Measurements from ENCODE around the gene TSHZ1. TPM values are rescaled to one million over a fixed set of nuclear protein-coding genes. Genes with fewer than 3 reads are reported as not detected.

Gene TSHZ1
- total and polyA plus RNA-seq, 9 donors = 27.9 to 109 (median 65.6) TPM

- Histone ChIP-seq H3K27ac (no peak overlapping the region), H3K27me3 (no peaks in the 10 kb centered on the region), H3K9me3 (no peaks in the 10 kb centered on the region), H3K4me3 (peak overlapping the region; percentile 16), H3K4me1 (ENCODE audit: insufficient read depth) (no peaks in the 10 kb centered on the region), H3K36me3 (no peaks in the 10 kb centered on the region)
- 68 to 75% (median 73%) methylated on average over 33 of the region's 33 CpGs for WGBS, 3 donors
- peak in 1 of 5 donors; percentile 48 for DNase-seq
- no peak for TF ChIP-seq CTCF (IDR thresholded peaks at IDR 0.05)
- TF ChIP-seq EP300 (IDR thresholded peaks at IDR 0.05) = no peak
- TF ChIP-seq POLR2A (IDR thresholded peaks at IDR 0.05) = no peak
- intact Hi-C loops (cut with DNase I) = no loop called here
These were observed 42.6 kb upstream of the TSHZ1 start for GRCh38 chr18:75167759-75168618.

DNA sequence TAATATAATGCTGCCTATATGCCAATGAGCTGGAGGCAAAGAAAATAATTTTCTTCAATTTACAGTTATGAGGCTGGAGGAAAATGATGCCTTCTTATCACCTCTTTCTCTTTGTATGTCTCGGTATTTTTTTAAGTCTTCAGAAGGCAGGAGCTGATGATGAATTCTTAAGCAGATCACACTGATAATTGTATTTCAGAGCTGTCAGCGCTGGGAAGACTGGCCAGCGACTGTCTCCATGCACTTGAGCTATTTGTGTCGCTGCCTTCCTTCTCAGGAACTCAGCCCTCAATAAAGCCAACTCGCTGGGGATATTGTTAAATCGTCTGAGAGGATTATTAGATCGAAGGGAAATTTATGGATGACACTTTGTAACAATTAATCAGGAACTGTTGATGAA, 42.0 kb upstream of the TSHZ1 start:
- TF ChIP-seq EP300 (IDR thresholded peaks at IDR 0.05) = no peak
- no peak for TF ChIP-seq POLR2A (IDR thresholded peaks at IDR 0.05)
- TF ChIP-seq CTCF (IDR thresholded peaks at IDR 0.05) = no peak
- H3K9me3 ChIP-seq = no peaks in the 10 kb centered on the region
- 48 to 58% (median 48%) methylated on average over 7 of the region's 7 CpGs for WGBS, 3 donors
- H3K27ac ChIP-seq = no peak overlapping the region
- no peaks in the 10 kb centered on the region for H3K4me1 ChIP-seq (ENCODE audit: insufficient read depth)
- DNase-seq = no peak
- intact Hi-C loops (cut with DNase I) = no loop called here
- no peaks in the 10 kb centered on the region for H3K27me3 ChIP-seq
- H3K4me3 ChIP-seq = no peak overlapping the region
- no peaks in the 10 kb centered on the region for H3K36me3 ChIP-seq

DNA sequence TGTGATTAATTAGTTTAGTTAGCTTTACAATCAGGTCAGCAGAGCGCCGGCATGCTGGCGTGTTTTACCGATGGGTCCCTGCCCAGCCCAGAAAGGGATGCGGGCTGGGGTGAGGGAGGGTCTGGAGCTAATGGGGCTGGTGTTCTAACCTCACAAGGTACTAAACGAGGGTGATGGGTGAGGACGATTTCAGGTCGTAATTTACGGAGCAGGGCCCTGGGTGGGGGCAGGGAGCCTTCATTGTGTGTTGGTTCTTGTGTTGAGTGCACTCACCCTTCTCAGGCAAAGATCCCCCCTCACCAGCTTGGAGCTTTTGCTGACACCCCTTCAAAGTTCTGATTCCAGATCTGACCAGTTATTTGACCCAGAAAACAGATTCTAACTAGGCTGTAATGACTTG, 41.2 kb upstream of the TSHZ1 start:
- Histone ChIP-seq H3K4me3 (no peak overlapping the region), H3K9me3 (no peaks in the 10 kb centered on the region), H3K27me3 (no peaks in the 10 kb centered on the region), H3K4me1 (ENCODE audit: insufficient read depth) (no peaks in the 10 kb centered on the region), H3K27ac (no peak overlapping the region), H3K36me3 (no peaks in the 10 kb centered on the region)
- TF ChIP-seq EP300 (IDR thresholded peaks at IDR 0.05) (no peak), CTCF (IDR thresholded peaks at IDR 0.05) (no peak)
- 60 to 71% (median 67%) methylated on average over 9 of the region's 9 CpGs for WGBS, 3 donors
- DNase-seq = no peak
- intact Hi-C loops (cut with DNase I) = no loop called here

DNA sequence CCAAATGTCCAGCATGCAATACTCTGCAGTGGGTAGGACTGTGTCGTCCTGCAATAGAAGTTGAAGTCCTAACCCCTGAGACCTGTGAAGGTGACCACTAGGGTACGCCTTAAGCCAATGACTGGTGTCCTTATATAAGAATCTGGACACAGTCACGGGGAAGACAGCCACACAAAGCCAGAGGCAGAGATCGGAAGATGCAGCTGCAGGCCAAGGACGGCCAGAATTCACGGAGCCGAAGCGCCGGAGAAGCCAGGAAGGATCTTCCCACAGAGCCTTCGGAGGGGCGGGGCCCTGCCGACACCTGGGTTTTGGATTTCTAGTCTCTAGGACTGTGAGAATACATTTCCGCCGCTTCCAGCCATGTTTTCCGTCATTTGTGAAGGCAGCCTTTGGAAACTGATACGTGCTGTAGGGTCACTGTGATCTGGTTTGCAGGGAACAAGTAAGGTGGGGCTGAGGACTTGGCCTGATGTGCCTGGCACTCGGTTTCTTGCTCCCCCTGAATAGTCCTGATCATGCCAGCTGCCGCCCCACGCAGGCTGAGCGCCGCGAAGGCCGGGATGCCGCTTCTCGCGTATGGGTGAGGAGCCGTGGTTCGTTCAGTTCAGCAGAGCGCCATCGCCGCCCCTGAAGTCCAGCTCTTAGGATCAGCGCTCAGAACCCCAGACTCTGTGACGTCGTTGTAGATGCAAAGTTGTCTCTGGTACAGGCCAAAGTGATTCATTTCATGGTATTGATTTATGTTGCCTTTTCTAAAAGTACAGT, 40.4 kb upstream of the TSHZ1 start:
- DNase-seq = no peak
- WGBS, 3 donors = 90 to 96% (median 92%) methylated on average over 34 of the region's 34 CpGs

More for the DNA sequence above, 40.4 kb upstream of the TSHZ1 start:
- no peak overlapping the region for H3K27ac ChIP-seq
- TF ChIP-seq CTCF (IDR thresholded peaks at IDR 0.05) = no peak
- no peak for TF ChIP-seq POLR2A (IDR thresholded peaks at IDR 0.05)
- TF ChIP-seq EP300 (IDR thresholded peaks at IDR 0.05) = no peak
- H3K36me3 ChIP-seq = no peaks in the 10 kb centered on the region
- H3K27me3 ChIP-seq = no peaks in the 10 kb centered on the region
- no peak overlapping the region for H3K4me3 ChIP-seq
- no peaks in the 10 kb centered on the region for H3K9me3 ChIP-seq
- intact Hi-C loops (cut with DNase I) = no loop called here
- H3K4me1 ChIP-seq (ENCODE audit: insufficient read depth) = no peaks in the 10 kb centered on the region
